ENCODE results near the gene KCNIP1.
A peak's percentile ranks its signal among the peaks of the same experiment; 100 is the strongest.

KCNIP1 gene

DNA sequence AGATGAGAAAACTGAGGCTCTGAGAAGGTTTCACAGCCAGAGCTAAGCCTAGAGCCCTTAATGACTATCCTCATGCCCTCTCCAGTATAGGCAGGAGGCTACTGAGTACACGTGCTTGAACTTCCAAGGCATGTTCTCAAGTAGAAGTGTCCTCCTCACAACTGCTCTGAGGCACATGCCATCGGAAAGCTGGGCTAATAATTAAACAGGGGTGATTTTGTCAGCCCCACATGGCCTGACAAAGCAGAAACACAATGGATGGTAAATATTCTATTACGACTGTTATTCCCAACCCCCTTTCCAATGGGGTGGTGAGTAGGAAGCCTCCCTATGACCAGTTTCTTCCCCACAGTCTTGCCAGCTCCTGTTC lies 34.3 kb downstream of the KCNIP1 start:
- Histone ChIP-seq H3K27me3 (ENCODE audit: insufficient read depth, poor library complexity, severe bottlenecking) (peaks cover 4% of the 10 kb centered on the region), H3K27ac (replicated peaks) (no peak overlapping the region), H3K4me3 (replicated peaks; ENCODE audit: insufficient read depth, low read length) (no peak overlapping the region)
- no peak for DNase-seq (ENCODE audit: low read depth in 1 of 2, low spot score in 1 of 2)
- TF ChIP-seq CTCF (IDR thresholded peaks at IDR 0.05; ENCODE audit: insufficient read depth, low read length), result no peak
- no peak for TF ChIP-seq POLR2AphosphoS5 (IDR thresholded peaks at IDR 0.05; ENCODE audit: low read depth)
- TF ChIP-seq SPI1 (IDR thresholded peaks at IDR 0.05; ENCODE audit: borderline replicate concordance, low read depth), result no peak
- TF ChIP-seq REST (IDR thresholded peaks at IDR 0.05; ENCODE audit: insufficient replicate concordance, low read depth), result no peak
- no peak for TF ChIP-seq GABPA (IDR thresholded peaks at IDR 0.05; ENCODE audit: low read depth)

- DNase-seq (ENCODE audit: low read depth in 1 of 2, low spot score in 1 of 2), result peak; percentile 16 to 44
- Histone ChIP-seq H3K4me3 (replicated peaks; ENCODE audit: insufficient read depth, low read length) (no peak overlapping the region), H3K27ac (replicated peaks) (no peak overlapping the region), H3K27me3 (ENCODE audit: insufficient read depth, poor library complexity, severe bottlenecking) (peaks cover 1% of the 10 kb centered on the region)
- TF ChIP-seq POLR2AphosphoS5 (IDR thresholded peaks at IDR 0.05; ENCODE audit: low read depth) (no peak), GABPA (IDR thresholded peaks at IDR 0.05; ENCODE audit: low read depth) (no peak), SPI1 (IDR thresholded peaks at IDR 0.05; ENCODE audit: borderline replicate concordance, low read depth) (peak; percentile 42; the same call in 1 of the 2 replicates), REST (IDR thresholded peaks at IDR 0.05; ENCODE audit: insufficient replicate concordance, low read depth) (no peak), CTCF (IDR thresholded peaks at IDR 0.05; ENCODE audit: insufficient read depth, low read length) (no peak)
Measured at GRCh38 chr5:170538696-170539586, 35.1 kb downstream of the KCNIP1 start.

DNA sequence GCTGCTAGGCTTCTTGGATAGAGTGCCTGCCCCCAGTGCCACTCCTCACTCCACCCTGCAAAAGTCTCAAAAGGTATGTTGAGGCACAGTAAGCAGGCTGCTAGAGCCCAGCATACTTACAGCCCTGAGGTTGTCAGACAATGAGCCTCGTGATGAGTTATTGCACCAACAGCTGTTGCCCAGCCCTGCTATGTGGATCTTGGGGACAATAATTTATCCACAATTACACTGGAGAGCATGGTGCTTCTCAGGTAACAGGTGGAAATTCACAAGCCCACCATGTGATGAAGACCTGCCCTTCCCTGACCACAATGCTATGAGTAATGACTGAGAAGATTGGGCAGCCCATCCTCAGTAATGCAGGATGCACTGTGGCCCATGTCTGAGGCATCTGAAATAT lies 36.5 kb downstream of the KCNIP1 start:
- Histone ChIP-seq H3K27me3 (ENCODE audit: insufficient read depth, poor library complexity, severe bottlenecking) (no peaks in the 10 kb centered on the region), H3K4me3 (replicated peaks; ENCODE audit: insufficient read depth, low read length) (no peak overlapping the region), H3K27ac (replicated peaks) (no peak overlapping the region)
- TF ChIP-seq CTCF (IDR thresholded peaks at IDR 0.05; ENCODE audit: insufficient read depth, low read length), result no peak
- TF ChIP-seq SPI1 (IDR thresholded peaks at IDR 0.05; ENCODE audit: borderline replicate concordance, low read depth), result no peak
- TF ChIP-seq REST (IDR thresholded peaks at IDR 0.05; ENCODE audit: insufficient replicate concordance, low read depth), result no peak
- TF ChIP-seq POLR2AphosphoS5 (IDR thresholded peaks at IDR 0.05; ENCODE audit: low read depth), result no peak
- TF ChIP-seq GABPA (IDR thresholded peaks at IDR 0.05; ENCODE audit: low read depth), result no peak
- no peak for DNase-seq (ENCODE audit: low read depth in 1 of 2, low spot score in 1 of 2)

Data from HL-60 (cell line).